UCSD-AML1 (cell line): ENCODE measurements around the gene MIPOL1.
"Not testable (repeated sequence)": the region's sequence is repeated elsewhere in the genome, so short reads cannot be mapped to it uniquely, and the experiment has no call there.

Experiments
- DNase-seq: peaks from one replicate; lab custom pipeline; 2025; ENCODE audit not compliant: unreplicated experiment; lab: John Stamatoyannopoulos, UW

MIPOL1 gene

GRCh38 chr14:37452323-37452722 is 254.6 kb downstream of the MIPOL1 start:
- no peak for DNase-seq

DNA sequence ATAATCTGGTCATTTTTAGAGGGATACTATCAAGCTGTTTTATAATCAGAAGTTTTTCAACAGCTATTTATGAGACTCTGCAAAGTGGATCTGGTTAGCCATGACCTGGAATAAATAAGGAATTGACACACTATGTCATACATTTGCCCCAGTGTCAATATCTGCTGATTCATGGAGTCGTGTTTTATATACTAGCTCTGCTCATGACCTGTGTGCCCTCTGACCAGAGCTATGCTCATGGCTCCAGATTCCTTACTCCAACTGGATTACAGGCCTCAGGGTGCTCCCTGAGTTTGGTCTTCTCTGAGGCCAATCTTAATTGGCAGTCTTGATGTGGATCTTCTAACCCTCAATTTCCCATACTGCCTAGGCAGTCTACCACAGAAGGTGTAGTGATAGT is 256.2 kb downstream of the MIPOL1 start:
- DNase-seq, result no peak

GRCh38 chr14:37457334-37457733 is 259.6 kb downstream of the MIPOL1 start:
- DNase-seq, result no peak

GRCh38 chr14:37462426-37462825 is 264.7 kb downstream of the MIPOL1 start:
- not testable (repeated sequence) for DNase-seq

- no peak for DNase-seq
These were observed 266.6 kb downstream of the MIPOL1 start for GRCh38 chr14:37464192-37464858.

GRCh38 chr14:37466003-37466622 is 268.4 kb downstream of the MIPOL1 start:
- DNase-seq, result no peak

- no peak for DNase-seq
These were observed 268.9 kb downstream of the MIPOL1 start for GRCh38 chr14:37466623-37467088.

GRCh38 chr14:37469650-37470049 is 271.9 kb downstream of the MIPOL1 start:
- no peak for DNase-seq

DNA sequence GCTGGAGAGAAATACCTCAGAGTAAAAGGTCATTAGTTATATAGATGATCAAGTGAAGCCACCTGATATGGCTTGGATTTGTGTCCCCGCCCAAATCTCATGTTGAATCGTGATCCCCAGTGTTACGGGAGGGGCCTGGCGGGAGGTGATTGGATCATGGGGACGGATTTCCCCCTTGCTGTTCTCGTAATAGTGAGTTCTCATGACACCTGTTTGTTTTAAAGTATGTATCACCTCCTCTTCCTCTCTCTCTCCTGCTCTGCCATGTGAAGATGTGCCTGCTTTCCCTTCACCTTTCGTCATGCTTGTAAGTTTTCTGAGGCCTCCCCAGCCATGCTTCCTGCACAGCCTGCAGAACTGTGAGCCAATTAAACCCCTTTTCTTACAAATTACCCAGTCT is 272.5 kb downstream of the MIPOL1 start:
- DNase-seq, result no peak

- DNase-seq, result no peak
These were observed 275.2 kb downstream of the MIPOL1 start for GRCh38 chr14:37472906-37473305.

DNA sequence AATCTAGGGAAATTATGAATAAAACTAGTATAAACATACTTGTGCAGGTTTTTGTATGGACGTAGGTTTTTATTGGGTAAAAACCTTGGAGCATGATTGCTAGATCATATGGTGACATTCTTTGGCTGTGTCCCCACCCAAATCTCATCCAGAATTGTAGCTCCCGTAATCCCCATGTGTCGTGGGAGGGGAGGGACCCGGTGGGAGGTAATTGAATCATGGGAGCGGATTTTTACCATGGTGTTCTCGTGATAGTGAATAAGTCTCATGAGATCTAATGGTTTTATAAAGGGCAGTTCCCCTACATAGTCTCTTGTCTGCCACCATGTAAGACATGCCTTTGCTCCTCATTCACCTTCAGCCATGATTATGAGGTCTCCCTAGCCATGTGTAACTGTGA is 276.5 kb downstream of the MIPOL1 start:
- no peak for DNase-seq

GRCh38 chr14:37480446-37481290 is 282.9 kb downstream of the MIPOL1 start:
- no peak for DNase-seq

DNA sequence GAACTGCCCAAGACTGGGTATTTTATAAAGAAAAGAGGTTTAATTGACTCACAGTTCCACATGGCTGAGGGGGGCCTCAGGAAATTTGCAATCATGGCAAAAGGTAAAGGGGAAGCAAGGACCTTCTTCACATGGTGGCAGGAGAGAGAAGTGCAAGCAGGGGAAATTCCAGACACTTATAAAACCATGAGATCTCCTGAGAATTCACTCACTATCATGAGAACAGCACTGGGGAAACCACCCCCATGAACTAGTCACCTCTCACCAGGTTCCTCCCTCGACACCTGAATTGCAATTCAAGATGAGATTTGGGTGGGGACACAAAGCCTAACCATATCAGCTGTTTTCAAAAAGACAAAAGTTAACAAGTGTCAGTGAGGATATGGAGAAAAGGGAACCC is 284.7 kb downstream of the MIPOL1 start:
- DNase-seq, result no peak

GRCh38 chr14:37483672-37484071 is 285.9 kb downstream of the MIPOL1 start:
- DNase-seq, result no peak

- no peak for DNase-seq
These were observed 292.9 kb downstream of the MIPOL1 start for GRCh38 chr14:37490607-37491006.

GRCh38 chr14:37491076-37491475 is 293.3 kb downstream of the MIPOL1 start:
- no peak for DNase-seq

DNA sequence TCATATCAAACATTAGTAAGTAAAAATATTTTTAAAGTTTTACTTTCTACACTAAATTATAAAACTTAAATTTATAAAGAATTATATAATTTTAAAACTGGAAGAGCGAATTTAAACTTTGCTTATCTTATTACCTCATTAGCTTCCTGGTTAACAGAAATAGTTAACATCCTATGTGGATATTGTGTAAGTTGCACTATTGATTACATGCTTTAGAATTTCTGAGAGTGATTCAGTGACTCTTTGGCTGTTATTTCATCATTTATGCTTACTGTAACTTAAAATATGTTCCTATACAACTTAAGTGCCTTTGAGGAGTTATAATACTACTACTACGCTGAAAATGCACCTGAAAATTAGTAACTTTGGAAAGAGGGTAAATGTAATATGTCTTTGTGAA is 295.9 kb downstream of the MIPOL1 start:
- DNase-seq, result no peak

- no peak for DNase-seq
These were observed 299.7 kb downstream of the MIPOL1 start for GRCh38 chr14:37497422-37497821.

GRCh38 chr14:37501877-37502276 is 304.1 kb downstream of the MIPOL1 start:
- no peak for DNase-seq

- DNase-seq, result no peak
These were observed 310.8 kb downstream of the MIPOL1 start for GRCh38 chr14:37508503-37508902.

GRCh38 chr14:37512173-37512572 is 314.4 kb downstream of the MIPOL1 start:
- DNase-seq, result no peak

GRCh38 chr14:37515771-37516170 is 318.0 kb downstream of the MIPOL1 start:
- no peak for DNase-seq
